Stimulated activated CD8-positive, alpha-beta memory T cell treated with anti-CD3 and anti-CD28 coated beads, Interleukin-12 subunit alpha, Interleukin-12 subunit beta, amount 100 ng/mL, for 4 hours (primary cell): ENCODE data around the gene EBNA1BP2.
"Not testable (repeated sequence)": the region's sequence is repeated elsewhere in the genome, so short reads cannot be mapped to it uniquely, and the experiment has no call there.

ENCODE experiments used
- DNase-seq: peaks from one replicate; pipeline ENCODE4 v3.0.0-alpha.2; 2020; ENCODE audit warnings: low read depth

The EBNA1BP2 gene, protein sequence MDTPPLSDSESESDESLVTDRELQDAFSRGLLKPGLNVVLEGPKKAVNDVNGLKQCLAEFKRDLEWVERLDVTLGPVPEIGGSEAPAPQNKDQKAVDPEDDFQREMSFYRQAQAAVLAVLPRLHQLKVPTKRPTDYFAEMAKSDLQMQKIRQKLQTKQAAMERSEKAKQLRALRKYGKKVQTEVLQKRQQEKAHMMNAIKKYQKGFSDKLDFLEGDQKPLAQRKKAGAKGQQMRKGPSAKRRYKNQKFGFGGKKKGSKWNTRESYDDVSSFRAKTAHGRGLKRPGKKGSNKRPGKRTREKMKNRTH

GRCh38 chr1:43171876-43172526, at the start of gene EBNA1BP2, which contains the start of gene CFAP57:
EBNA1BP2 (minus strand) TSS chr1:43172290; CDS start chr1:43172118, 172 bp downstream.
CFAP57 (plus strand) TSS chr1:43172330; CDS start chr1:43172754, 424 bp downstream.
- peak; percentile 86 for DNase-seq

- DNase-seq = no peak
Measured at GRCh38 chr1:43221797-43222196, 49.7 kb upstream of the EBNA1BP2 start.

- no peak for DNase-seq
Measured at GRCh38 chr1:43220905-43221778, 49.1 kb upstream of the EBNA1BP2 start.

DNA sequence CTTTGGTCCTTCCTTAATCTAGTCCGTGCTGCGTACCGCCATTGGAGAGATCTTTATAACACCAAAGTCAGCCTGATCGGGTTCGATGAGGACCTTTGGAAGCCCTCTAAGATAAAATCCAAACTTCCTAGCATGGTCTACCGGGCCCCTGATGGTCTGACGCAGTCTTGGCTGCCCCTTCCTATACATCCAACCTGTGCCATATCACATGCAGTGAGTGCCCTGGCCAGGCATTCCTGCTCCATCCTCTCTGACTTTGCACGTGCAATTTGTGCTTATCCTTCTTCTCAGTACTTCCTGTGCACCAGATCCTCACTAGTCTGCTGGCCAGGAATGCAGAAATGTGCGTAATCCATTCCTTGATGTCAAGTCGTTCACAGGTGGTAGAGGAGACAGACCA, 45.7 kb upstream of the EBNA1BP2 start:
- DNase-seq = no peak

DNA sequence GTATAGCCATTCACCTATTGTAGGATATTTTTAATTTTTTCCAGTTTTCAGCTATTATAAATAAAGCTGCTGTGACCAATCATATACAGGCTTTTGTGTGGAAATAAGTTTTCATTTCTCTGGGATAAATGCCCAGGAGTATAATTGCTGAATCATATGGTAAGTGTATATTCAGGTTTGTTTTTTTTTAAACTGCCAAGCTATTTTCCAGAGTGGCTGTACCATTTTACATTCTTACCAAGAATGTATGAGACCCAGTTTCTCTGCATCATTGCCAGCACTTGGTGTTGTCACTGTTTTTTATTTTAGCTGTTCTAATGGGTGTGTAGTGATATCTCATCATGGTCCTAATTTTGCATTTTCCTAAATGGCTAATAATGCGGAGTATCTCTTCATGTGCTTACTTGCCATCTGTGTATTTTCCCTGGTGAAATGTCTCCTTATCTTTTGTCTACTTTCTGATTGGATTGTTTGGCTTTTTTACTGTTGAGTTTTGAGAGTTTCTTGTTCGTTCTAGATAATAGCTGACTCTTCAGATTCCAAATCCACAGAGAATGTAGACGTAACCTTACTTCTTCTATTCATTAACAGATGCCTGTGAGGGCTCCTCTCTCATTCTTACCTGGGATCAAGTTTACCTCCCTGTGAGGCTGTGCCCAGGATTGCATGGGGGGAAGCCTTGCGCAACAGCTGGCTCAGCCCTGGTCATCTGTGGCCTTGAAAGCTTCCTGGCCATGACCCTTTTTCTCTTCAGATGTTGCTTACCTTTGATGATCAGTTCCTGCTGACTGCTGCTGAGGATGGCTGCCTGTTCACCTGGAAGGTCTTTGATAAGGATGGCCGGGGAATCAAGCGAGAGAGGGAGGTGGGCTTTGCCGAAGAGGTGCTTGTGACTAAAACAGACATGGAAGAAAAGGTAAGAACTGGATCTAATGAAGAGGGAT, 42.7 kb upstream of the EBNA1BP2 start:
- no peak for DNase-seq

- DNase-seq = not testable (repeated sequence)
Measured at GRCh38 chr1:43208277-43208676, 36.2 kb upstream of the EBNA1BP2 start.

- DNase-seq = no peak
Measured at GRCh38 chr1:43207229-43207853, 35.3 kb upstream of the EBNA1BP2 start.

GRCh38 chr1:43206600-43207228, 34.6 kb upstream of the EBNA1BP2 start:
- no peak for DNase-seq

- DNase-seq = no peak
Measured at GRCh38 chr1:43205671-43206070, 33.6 kb upstream of the EBNA1BP2 start.

- no peak for DNase-seq
Measured at GRCh38 chr1:43204394-43204793, 32.3 kb upstream of the EBNA1BP2 start.

GRCh38 chr1:43203859-43204258, 31.8 kb upstream of the EBNA1BP2 start:
- no peak for DNase-seq

- no peak for DNase-seq
Measured at GRCh38 chr1:43199093-43199726, 27.1 kb upstream of the EBNA1BP2 start.

GRCh38 chr1:43197343-43198127, 25.4 kb upstream of the EBNA1BP2 start:
- DNase-seq = no peak

- no peak for DNase-seq
Measured at GRCh38 chr1:43194509-43194908, 22.4 kb upstream of the EBNA1BP2 start.

GRCh38 chr1:43188106-43188505, 16.0 kb upstream of the EBNA1BP2 start:
- DNase-seq = no peak

DNA sequence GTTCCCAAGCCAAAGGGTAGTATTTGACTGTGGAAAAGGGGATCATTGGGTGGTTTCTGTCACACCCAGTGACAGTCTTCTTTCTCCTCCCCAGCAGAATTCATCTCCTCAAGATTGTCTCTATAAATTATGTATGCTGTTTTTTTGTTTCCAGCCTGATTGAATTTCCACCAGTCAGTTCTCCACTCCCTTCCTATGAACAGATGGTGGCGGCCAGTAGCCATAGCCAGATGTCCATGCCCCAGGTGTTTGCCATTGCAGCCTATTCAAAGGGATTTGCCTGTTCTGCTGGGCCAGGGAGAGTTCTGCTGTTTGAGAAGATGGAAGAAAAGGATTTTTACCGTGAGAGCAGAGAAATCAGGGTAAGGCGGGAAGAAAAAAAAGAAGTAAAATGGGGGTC, 12.9 kb upstream of the EBNA1BP2 start:
- DNase-seq = no peak

GRCh38 chr1:43184388-43184787, 12.3 kb upstream of the EBNA1BP2 start:
- DNase-seq = no peak

- DNase-seq = no peak
Measured at GRCh38 chr1:43177691-43178090, 5.6 kb upstream of the EBNA1BP2 start.

- DNase-seq = no peak
Measured at GRCh38 chr1:43174873-43175272, 2.8 kb upstream of the EBNA1BP2 start.
